SK-N-SH (cell line): Measurements from ENCODE around the gene ARFRP1. TPM values are rescaled to one million over a fixed set of nuclear protein-coding genes. Genes with fewer than 3 reads are reported as not detected.

Experiments used
- CTCF ChIA-PET: fragments of 300-600, 350-600 bp; formaldehyde crosslinking; extraction: SDS; loops from one replicate; lab custom pipeline; 2021; lab: Yijun Ruan, JAX
- POLR2A ChIA-PET: fragments of 350-600 bp; sonication (Branson Sonifier 250); formaldehyde crosslinking; extraction: SDS; loops from one replicate; lab custom pipeline; 2020; ENCODE audit warnings: antibody characterized with exemption, inconsistent platforms; lab: Yijun Ruan, JAX
- DNase-seq: peaks from one replicate; pipeline ENCODE4 v3.0.0; 2012
- H2AFZ ChIP-seq: fragments of 200-600 bp; sonication (generic); 2 replicates; pipeline ENCODE4 v1.8.1; 2016; ENCODE audit warnings: antibody characterized with exemption, mild to moderate bottlenecking, low read depth
- H3F3A ChIP-seq: fragments of 200-600 bp; sonication (generic); replicated peaks from 2 replicates; pipeline ENCODE3; 2016; ENCODE audit warnings: antibody characterized with exemption, mild to moderate bottlenecking; ENCODE audit not compliant: insufficient read depth
- H3K27ac ChIP-seq, 2 experiments: fragments of 200-500 bp in 1 of 2; fragments of 200-600 bp in 1 of 2; sonication (Bioruptor generic) in 1 of 2; sonication (generic), shearing (Covaris generic) in 1 of 2; 2 replicates each; pipeline versions ENCODE4 v1.5.1 to v1.6.1; 2014 to 2016; ENCODE audit warnings: low read depth in 2 of 2, inconsistent platforms in 1 of 2, low read length in 1 of 2, mild to moderate bottlenecking in 1 of 2, mixed read lengths in 1 of 2
- H3K27me3 ChIP-seq: fragments of 200-600 bp; sonication (generic), shearing (Covaris generic); 2 replicates; pipeline ENCODE4 v1.6.1; 2016; ENCODE audit warnings: mixed run types; ENCODE audit not compliant: insufficient read depth
- H3K36me3 ChIP-seq, 2 experiments: fragments of 200-500 bp in 1 of 2; fragments of 200-600 bp in 1 of 2; sonication (Bioruptor generic) in 1 of 2; sonication (generic) in 1 of 2; replicated peaks in 1 of 2; 2 replicates each; pipeline versions ENCODE3 to v1.5.1; 2014 to 2016; ENCODE audit warnings: low read length in 1 of 2, mild to moderate bottlenecking in 1 of 2; ENCODE audit not compliant: insufficient read depth in 2 of 2, control insufficient read depth in 1 of 2
- H3K4me1 ChIP-seq, 2 experiments: fragments of 200-500 bp in 1 of 2; fragments of 200-600 bp in 1 of 2; sonication (Bioruptor generic) in 1 of 2; sonication (generic), shearing (Covaris generic) in 1 of 2; 2 replicates each; pipeline versions ENCODE4 v1.5.1 to v1.6.1; 2014 to 2016; ENCODE audit warnings: low read depth in 1 of 2, low read length in 1 of 2, mixed run types in 1 of 2; ENCODE audit not compliant: insufficient read depth in 2 of 2, control insufficient read depth in 1 of 2
- H3K4me2 ChIP-seq: fragments of 200-600 bp; sonication (generic), shearing (Covaris generic); 2 replicates; pipeline ENCODE4 v1.6.1; 2017; ENCODE audit warnings: mixed run types
- H3K4me3 ChIP-seq, 2 experiments: fragments of 200-500 bp in 1 of 2; fragments of 200-600 bp in 1 of 2; sonication (Bioruptor generic) in 1 of 2; sonication (generic), shearing (Covaris generic) in 1 of 2; 2 replicates each; pipeline versions ENCODE4 v1.5.1 to v1.8.1; 2014 to 2016; ENCODE audit warnings: low read depth in 2 of 2, inconsistent platforms in 1 of 2, low read length in 1 of 2, mild to moderate bottlenecking in 1 of 2, mixed read lengths in 1 of 2, moderate library complexity in 1 of 2
- H3K79me2 ChIP-seq: fragments of 200-600 bp; sonication (generic); 2 replicates; pipeline ENCODE4 v1.8.1; 2017; ENCODE audit warnings: mild to moderate bottlenecking; ENCODE audit not compliant: insufficient read depth
- H3K9ac ChIP-seq: fragments of 200-600 bp; sonication (generic); 2 replicates; pipeline ENCODE4 v1.6.1; 2017; ENCODE audit warnings: mixed run types
- H3K9me2 ChIP-seq: fragments of 200-600 bp; sonication (generic); 2 replicates; pipeline ENCODE4 v1.6.1; 2017; ENCODE audit warnings: mixed run types
- H3K9me3 ChIP-seq: fragments of 200-600 bp; sonication (generic); 2 replicates; pipeline ENCODE4 v1.6.1; 2017; ENCODE audit warnings: mixed run types, mild to moderate bottlenecking, moderate library complexity
- H4K20me1 ChIP-seq: fragments of 200-600 bp; sonication (generic); 2 replicates; pipeline ENCODE4 v1.6.1; 2017; ENCODE audit warnings: mild to moderate bottlenecking, mixed run types; ENCODE audit not compliant: insufficient read depth
- CTCF ChIP-seq: fragments of 200-600 bp; sonication (generic); IDR thresholded peaks from 2 replicates; pipeline ENCODE4 v1.6.1; 2017; ENCODE audit warnings: antibody characterized with exemption, mild to moderate bottlenecking, moderate library complexity
- ELF1 ChIP-seq: IDR thresholded peaks from 2 replicates; pipeline ENCODE4 v1.4.0; 2012
- EP300 ChIP-seq, 2 experiments: IDR thresholded peaks; 2 replicates each; pipeline versions ENCODE4 v1.4.0 to v1.6.1; 2012; ENCODE audit warnings: borderline replicate concordance in 1 of 2, low read depth in 1 of 2, low read length in 1 of 2
- EZH2phosphoT487 ChIP-seq: fragments of 200-600 bp; sonication (generic); IDR thresholded peaks from 2 replicates; pipeline ENCODE4 v1.6.1; 2017; ENCODE audit warnings: low read depth, mixed run types, mild to moderate bottlenecking, antibody characterized with exemption, moderate library complexity, borderline replicate concordance
- FOSL2 ChIP-seq: IDR thresholded peaks from 2 replicates; pipeline ENCODE4 v1.4.0; 2012; ENCODE audit warnings: low read depth, mild to moderate bottlenecking, moderate library complexity, borderline replicate concordance
- GABPA ChIP-seq: IDR thresholded peaks from 2 replicates; pipeline ENCODE4 v1.4.0; 2012; ENCODE audit warnings: low read depth, mild to moderate bottlenecking
- MEF2A ChIP-seq: IDR thresholded peaks from 2 replicates; pipeline ENCODE4 v1.4.0; 2012; ENCODE audit warnings: low read depth, borderline replicate concordance
- NFIC ChIP-seq: IDR thresholded peaks from 2 replicates; pipeline ENCODE4 v1.4.0; 2012; ENCODE audit warnings: borderline replicate concordance
- PBX3 ChIP-seq: IDR thresholded peaks from 2 replicates; pipeline ENCODE4; 2012
- RAD21 ChIP-seq: IDR thresholded peaks from 2 replicates; pipeline ENCODE4 v1.6.1; 2012; ENCODE audit warnings: mild to moderate bottlenecking, low read length
- RCOR1 ChIP-seq: fragments of 150-350 bp; IDR thresholded peaks from 2 replicates; pipeline ENCODE4 v1.6.1; 2017; ENCODE audit warnings: antibody characterized with exemption, low read length
- REST ChIP-seq: IDR thresholded peaks from 2 replicates; pipeline ENCODE4 v1.6.1; 2012; ENCODE audit warnings: mild to moderate bottlenecking, low read depth, low read length, moderate library complexity
- RXRA ChIP-seq: IDR thresholded peaks from 2 replicates; pipeline ENCODE4 v1.4.0; 2012; ENCODE audit warnings: low read depth, mild to moderate bottlenecking, borderline replicate concordance
- SIN3A ChIP-seq: IDR thresholded peaks from 2 replicates; pipeline ENCODE4 v1.6.1; 2012; ENCODE audit warnings: low read depth, mild to moderate bottlenecking, low read length, moderate library complexity, borderline replicate concordance
- SMC3 ChIP-seq: IDR thresholded peaks from 2 replicates; pipeline ENCODE4 v1.6.1; 2012; ENCODE audit warnings: low read depth, low read length, improper control_type of control experiment
- USF2 ChIP-seq: fragments of 150-350 bp; IDR thresholded peaks from 2 replicates; pipeline ENCODE4 v1.6.1; 2017; ENCODE audit warnings: antibody characterized with exemption, low read length, low read depth, borderline replicate concordance
- WGBS: methylation state at CpG from one replicate; pipeline ENCODE4 v1.1.6; 2017; ENCODE audit warnings: low lambda C conversion rate; 5-methylcytosine and 5-hydroxymethylcytosine counted together
- polyA plus RNA-seq, 3 experiments: library from polyadenylated mRNA; depleted of rRNA; stranded (reverse); fragments of >200 nt; gene quantifications; 2 replicates each; pipeline ENCODE4 v1.2.3, GENCODE V29; 2012
- TF ChIP-seq, protein P1 (sequence below): IDR thresholded peaks from 2 replicates; pipeline ENCODE4 v1.4.0; 2012; ENCODE audit warnings: low read depth, borderline replicate concordance

The ARFRP1 gene
- polyA plus RNA-seq, 1 of the 3 experiments (the other 2 are of a cell fraction), result 72.8 TPM

- Histone ChIP-seq H3K27ac (no peak overlapping the region), H3K4me3 (no peak overlapping the region), H3K4me2 (no peak overlapping the region), H4K20me1 (no peaks in the 10 kb centered on the region), H3K27me3 (no peaks in the 10 kb centered on the region), H3K9me3 (no peaks in the 10 kb centered on the region), H3K4me1 (peaks cover 0 to 10% of the 10 kb centered on the region in 2 experiments; a peak in 1 of 4 replicates), H3K9ac (no peak overlapping the region), H2AFZ (no peak overlapping the region), H3F3A (peaks cover 4% of the 10 kb centered on the region), H3K79me2 (no peaks in the 10 kb centered on the region), H3K36me3 (no peaks in the 10 kb centered on the region), H3K9me2 (no peaks in the 10 kb centered on the region)
- ChIA-PET POLR2A (no interaction called here), CTCF (interaction anchor here (0.7 to 1.2 kb wide), 2 partner anchors 10 to 23 kb away, joined by 3 to 7 read pairs; no protein-coding TSS in a partner anchor)
- 76% methylated on average over 29 of the region's 45 CpGs for WGBS
- peak; percentile 77 for DNase-seq
- TF ChIP-seq FOSL2 (no peak), PBX3 (no peak), ELF1 (no peak), NFIC (no peak), RAD21 (no peak), MEF2A (no peak), EZH2phosphoT487 (no peak), SMC3 (no peak), RXRA (no peak), CTCF (no peak), REST (no peak), SIN3A (no peak), RCOR1 (no peak), GABPA (no peak), EP300 (IDR thresholded peaks at IDR 0.05; ENCODE audit: borderline replicate concordance in 1 of 2, low read depth in 1 of 2, low read length in 1 of 2) (no peak), USF2 (no peak)
- TF ChIP-seq, protein P1, sequence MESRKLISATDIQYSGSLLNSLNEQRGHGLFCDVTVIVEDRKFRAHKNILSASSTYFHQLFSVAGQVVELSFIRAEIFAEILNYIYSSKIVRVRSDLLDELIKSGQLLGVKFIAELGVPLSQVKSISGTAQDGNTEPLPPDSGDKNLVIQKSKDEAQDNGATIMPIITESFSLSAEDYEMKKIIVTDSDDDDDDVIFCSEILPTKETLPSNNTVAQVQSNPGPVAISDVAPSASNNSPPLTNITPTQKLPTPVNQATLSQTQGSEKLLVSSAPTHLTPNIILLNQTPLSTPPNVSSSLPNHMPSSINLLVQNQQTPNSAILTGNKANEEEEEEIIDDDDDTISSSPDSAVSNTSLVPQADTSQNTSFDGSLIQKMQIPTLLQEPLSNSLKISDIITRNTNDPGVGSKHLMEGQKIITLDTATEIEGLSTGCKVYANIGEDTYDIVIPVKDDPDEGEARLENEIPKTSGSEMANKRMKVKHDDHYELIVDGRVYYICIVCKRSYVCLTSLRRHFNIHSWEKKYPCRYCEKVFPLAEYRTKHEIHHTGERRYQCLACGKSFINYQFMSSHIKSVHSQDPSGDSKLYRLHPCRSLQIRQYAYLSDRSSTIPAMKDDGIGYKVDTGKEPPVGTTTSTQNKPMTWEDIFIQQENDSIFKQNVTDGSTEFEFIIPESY, result no peak
Measured at GRCh38 chr20:63751471-63752271, 43.9 kb upstream of the ARFRP1 start.
